Measurements from ENCODE around the gene SLC35F1.

The SLC35F1 gene

GRCh38 chr6:118297821-118298220, 390.8 kb downstream of the SLC35F1 start:
- no peak for TF ChIP-seq SPI1 (IDR thresholded peaks at IDR 0.05; ENCODE audit: low read depth, low read length)
- no peak for TF ChIP-seq POU2F2 (IDR thresholded peaks at IDR 0.05; ENCODE audit: low read depth, low read length)
- TF ChIP-seq POLR2AphosphoS5 (IDR thresholded peaks at IDR 0.05; ENCODE audit: low read depth, low read length), result no peak
- TF ChIP-seq TAF1 (IDR thresholded peaks at IDR 0.05; ENCODE audit: low read depth, low read length), result no peak
- no peak for TF ChIP-seq POLR2A (IDR thresholded peaks at IDR 0.05; ENCODE audit: low read depth, low read length)
- no peak for TF ChIP-seq PAX5 (IDR thresholded peaks at IDR 0.05; ENCODE audit: insufficient read depth, low read length, severe bottlenecking)
- FAIRE-seq, result no peak

GRCh38 chr6:118298476-118299427, 391.7 kb downstream of the SLC35F1 start:
- DNase-seq (ENCODE audit: insufficient read length, low spot score) (no peak), FAIRE-seq (no peak)
- no peak for TF ChIP-seq SPI1 (IDR thresholded peaks at IDR 0.05; ENCODE audit: low read depth, low read length)
- TF ChIP-seq PAX5 (IDR thresholded peaks at IDR 0.05; ENCODE audit: insufficient read depth, low read length, severe bottlenecking), result no peak
- no peak for TF ChIP-seq POU2F2 (IDR thresholded peaks at IDR 0.05; ENCODE audit: low read depth, low read length)
- no peak for TF ChIP-seq TAF1 (IDR thresholded peaks at IDR 0.05; ENCODE audit: low read depth, low read length)
- TF ChIP-seq POLR2A (IDR thresholded peaks at IDR 0.05; ENCODE audit: low read depth, low read length), result no peak
- TF ChIP-seq POLR2AphosphoS5 (IDR thresholded peaks at IDR 0.05; ENCODE audit: low read depth, low read length), result no peak

More at GRCh38 chr6:118297821-118298220, 390.8 kb downstream of the SLC35F1 start:
- no peak for DNase-seq (ENCODE audit: insufficient read length, low spot score)

- DNase-seq (ENCODE audit: insufficient read length, low spot score) (no peak), FAIRE-seq (no peak)
- TF ChIP-seq SPI1 (IDR thresholded peaks at IDR 0.05; ENCODE audit: low read depth, low read length) (no peak), TAF1 (IDR thresholded peaks at IDR 0.05; ENCODE audit: low read depth, low read length) (no peak), POLR2A (IDR thresholded peaks at IDR 0.05; ENCODE audit: low read depth, low read length) (no peak), POLR2AphosphoS5 (IDR thresholded peaks at IDR 0.05; ENCODE audit: low read depth, low read length) (no peak), POU2F2 (IDR thresholded peaks at IDR 0.05; ENCODE audit: low read depth, low read length) (no peak), PAX5 (IDR thresholded peaks at IDR 0.05; ENCODE audit: insufficient read depth, low read length, severe bottlenecking) (no peak)
These were observed 392.4 kb downstream of the SLC35F1 start for GRCh38 chr6:118299457-118299856.

- TF ChIP-seq PAX5 (IDR thresholded peaks at IDR 0.05; ENCODE audit: insufficient read depth, low read length, severe bottlenecking) (no peak), TAF1 (IDR thresholded peaks at IDR 0.05; ENCODE audit: low read depth, low read length) (no peak), POLR2A (IDR thresholded peaks at IDR 0.05; ENCODE audit: low read depth, low read length) (no peak), SPI1 (IDR thresholded peaks at IDR 0.05; ENCODE audit: low read depth, low read length) (no peak), POU2F2 (IDR thresholded peaks at IDR 0.05; ENCODE audit: low read depth, low read length) (no peak), POLR2AphosphoS5 (IDR thresholded peaks at IDR 0.05; ENCODE audit: low read depth, low read length) (no peak)
- no peak for FAIRE-seq
- no peak for DNase-seq (ENCODE audit: insufficient read length, low spot score)
These were observed 397.3 kb downstream of the SLC35F1 start for GRCh38 chr6:118304321-118304720.

GRCh38 chr6:118305081-118305480, 398.0 kb downstream of the SLC35F1 start:
- DNase-seq (ENCODE audit: insufficient read length, low spot score) (no peak), FAIRE-seq (no peak)
- TF ChIP-seq POLR2AphosphoS5 (IDR thresholded peaks at IDR 0.05; ENCODE audit: low read depth, low read length) (no peak), POLR2A (IDR thresholded peaks at IDR 0.05; ENCODE audit: low read depth, low read length) (no peak), PAX5 (IDR thresholded peaks at IDR 0.05; ENCODE audit: insufficient read depth, low read length, severe bottlenecking) (no peak), TAF1 (IDR thresholded peaks at IDR 0.05; ENCODE audit: low read depth, low read length) (no peak), POU2F2 (IDR thresholded peaks at IDR 0.05; ENCODE audit: low read depth, low read length) (no peak), SPI1 (IDR thresholded peaks at IDR 0.05; ENCODE audit: low read depth, low read length) (no peak)

- DNase-seq (ENCODE audit: insufficient read length, low spot score), result no peak
- FAIRE-seq, result no peak
- no peak for TF ChIP-seq TAF1 (IDR thresholded peaks at IDR 0.05; ENCODE audit: low read depth, low read length)
- no peak for TF ChIP-seq POLR2AphosphoS5 (IDR thresholded peaks at IDR 0.05; ENCODE audit: low read depth, low read length)
- TF ChIP-seq POLR2A (IDR thresholded peaks at IDR 0.05; ENCODE audit: low read depth, low read length), result no peak
- TF ChIP-seq POU2F2 (IDR thresholded peaks at IDR 0.05; ENCODE audit: low read depth, low read length), result no peak
- TF ChIP-seq SPI1 (IDR thresholded peaks at IDR 0.05; ENCODE audit: low read depth, low read length), result no peak
- TF ChIP-seq PAX5 (IDR thresholded peaks at IDR 0.05; ENCODE audit: insufficient read depth, low read length, severe bottlenecking), result no peak
These were observed 399.6 kb downstream of the SLC35F1 start for GRCh38 chr6:118306392-118307238.

- TF ChIP-seq POLR2A (IDR thresholded peaks at IDR 0.05; ENCODE audit: low read depth, low read length), result no peak
- no peak for TF ChIP-seq POU2F2 (IDR thresholded peaks at IDR 0.05; ENCODE audit: low read depth, low read length)
- TF ChIP-seq SPI1 (IDR thresholded peaks at IDR 0.05; ENCODE audit: low read depth, low read length), result no peak
- no peak for TF ChIP-seq TAF1 (IDR thresholded peaks at IDR 0.05; ENCODE audit: low read depth, low read length)
- no peak for TF ChIP-seq POLR2AphosphoS5 (IDR thresholded peaks at IDR 0.05; ENCODE audit: low read depth, low read length)
- TF ChIP-seq PAX5 (IDR thresholded peaks at IDR 0.05; ENCODE audit: insufficient read depth, low read length, severe bottlenecking), result no peak
- FAIRE-seq, result no peak
- no peak for DNase-seq (ENCODE audit: insufficient read length, low spot score)
These were observed 400.5 kb downstream of the SLC35F1 start for GRCh38 chr6:118307581-118307980.

- TF ChIP-seq POLR2AphosphoS5 (IDR thresholded peaks at IDR 0.05; ENCODE audit: low read depth, low read length), result no peak
- no peak for TF ChIP-seq POLR2A (IDR thresholded peaks at IDR 0.05; ENCODE audit: low read depth, low read length)
- TF ChIP-seq SPI1 (IDR thresholded peaks at IDR 0.05; ENCODE audit: low read depth, low read length), result no peak
- TF ChIP-seq POU2F2 (IDR thresholded peaks at IDR 0.05; ENCODE audit: low read depth, low read length), result no peak
- FAIRE-seq (no peak), DNase-seq (ENCODE audit: insufficient read length, low spot score) (no peak)
These were observed 402.5 kb downstream of the SLC35F1 start for GRCh38 chr6:118309337-118310093.

All from GM12891 (cell line).